ENCODE measurements around the gene SLC1A7.

Gene SLC1A7

DNA sequence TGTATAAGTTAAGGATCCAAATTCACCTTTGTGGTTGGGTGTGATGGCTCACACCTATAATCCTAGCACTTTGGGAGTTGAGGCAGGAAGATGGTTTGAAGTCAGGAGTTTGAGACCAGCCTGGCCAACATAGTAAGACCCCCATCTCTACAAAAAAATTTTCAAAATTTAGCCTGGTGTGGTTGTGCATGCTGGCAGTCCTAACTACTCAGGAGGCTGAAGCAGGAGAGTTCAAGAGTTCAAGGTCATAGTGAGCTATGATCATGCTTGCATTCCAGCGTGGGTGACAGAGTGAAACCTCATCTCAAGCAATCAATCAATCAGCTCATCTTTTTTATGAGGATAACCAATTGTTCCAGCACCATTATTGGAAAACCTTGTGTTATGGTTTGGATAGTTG, 16.5 kb upstream of the SLC1A7 start:
- DNase-seq, result no peak

GRCh38 chr1:53156783-53157182, 14.3 kb upstream of the SLC1A7 start:
- DNase-seq, result no peak

DNA sequence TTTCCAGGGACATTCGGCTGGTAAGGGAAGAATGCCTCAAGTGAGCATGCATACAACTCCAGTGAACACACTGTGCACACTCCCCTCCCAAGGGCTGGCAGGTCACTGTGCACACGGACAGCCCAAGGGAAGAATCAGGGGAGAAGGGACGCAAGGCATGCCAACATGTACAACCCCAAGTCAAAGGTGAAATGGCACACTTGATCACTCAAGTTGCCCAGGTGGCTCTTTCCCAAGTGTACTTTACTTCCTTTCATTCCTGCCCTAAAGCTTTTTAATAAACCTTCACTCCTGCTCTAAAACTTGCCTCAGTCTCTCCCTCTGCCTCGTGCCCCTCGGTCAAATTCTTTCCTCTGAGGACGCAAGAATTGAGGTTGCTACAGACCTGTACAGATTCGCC, 13.5 kb upstream of the SLC1A7 start:
- no peak for DNase-seq

DNA sequence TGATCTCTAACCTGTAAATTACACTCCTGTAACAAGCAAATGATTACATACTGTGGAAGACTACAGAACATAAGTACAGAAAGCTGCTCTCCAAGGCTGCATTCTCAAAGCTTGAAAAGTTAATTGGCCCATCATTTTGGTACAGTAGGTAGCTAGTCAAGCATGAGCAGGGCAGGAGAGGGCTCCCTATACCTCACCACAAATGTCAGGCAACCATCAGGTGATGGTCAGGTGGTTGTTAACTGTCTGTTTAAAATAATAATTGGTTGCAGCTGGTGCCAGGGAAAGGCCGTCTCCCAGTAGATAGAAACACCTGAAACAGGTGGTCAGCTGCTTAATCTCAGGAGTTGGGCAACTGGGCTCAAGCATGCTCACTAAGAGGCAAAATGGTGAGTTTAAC, 13.1 kb upstream of the SLC1A7 start:
- peak; percentile 77 for DNase-seq

DNA sequence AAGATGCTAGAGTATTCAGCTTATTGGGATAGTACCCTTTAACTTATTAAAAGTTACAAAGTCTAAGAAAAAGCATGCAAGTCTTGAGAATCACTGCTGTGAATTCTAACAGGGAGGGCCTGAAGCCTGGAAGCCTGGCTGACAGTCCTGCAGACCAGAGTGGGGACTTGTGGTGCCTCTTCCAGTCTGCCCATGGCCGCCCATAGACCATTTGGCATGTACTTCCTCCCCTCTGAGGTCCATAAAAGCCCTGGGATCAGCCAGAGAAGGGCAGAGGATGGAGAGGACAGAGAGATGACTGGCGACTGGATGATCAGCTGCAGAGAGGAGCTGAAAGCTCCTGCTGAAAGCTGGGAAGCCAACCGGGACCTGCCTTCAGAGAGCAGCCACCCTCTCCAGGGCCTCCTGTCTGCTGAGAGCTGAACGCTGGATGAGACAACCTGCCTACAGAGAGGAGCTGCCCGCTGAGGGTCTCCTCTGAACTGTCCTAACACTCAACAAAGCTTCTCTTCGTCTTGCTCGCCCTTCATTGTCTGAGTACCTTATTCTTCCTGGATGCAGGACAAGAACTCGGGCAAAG, 12.5 kb upstream of the SLC1A7 start:
- no peak for DNase-seq

- no peak for DNase-seq
These were observed 11.3 kb upstream of the SLC1A7 start for GRCh38 chr1:53153752-53154151.

- no peak for DNase-seq
These were observed 5.7 kb upstream of the SLC1A7 start for GRCh38 chr1:53148123-53148522.

GRCh38 chr1:53147174-53147573, 4.7 kb upstream of the SLC1A7 start:
- DNase-seq, result no peak

- peak; percentile 5 for DNase-seq
These were observed 3.7 kb upstream of the SLC1A7 start for GRCh38 chr1:53145942-53146708.

DNA sequence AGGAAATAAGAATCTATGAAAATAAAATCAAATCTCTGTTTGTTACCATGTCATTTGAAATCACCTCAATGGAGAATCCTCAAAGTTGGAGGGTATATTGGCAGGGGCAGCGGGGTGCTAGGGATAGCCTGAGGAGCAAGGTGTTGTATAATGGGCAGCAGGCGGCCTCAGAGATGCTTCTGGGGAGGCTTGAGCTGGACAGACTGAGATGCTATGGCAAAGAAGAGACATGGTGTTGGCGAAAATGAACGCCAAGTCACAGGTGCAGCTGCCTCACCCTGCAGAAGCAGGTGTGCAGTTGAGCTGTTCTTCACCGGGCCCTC, 3.1 kb upstream of the SLC1A7 start:
- DNase-seq, result no peak

- no peak for DNase-seq
These were observed 2.7 kb upstream of the SLC1A7 start for GRCh38 chr1:53145051-53145600.

DNA sequence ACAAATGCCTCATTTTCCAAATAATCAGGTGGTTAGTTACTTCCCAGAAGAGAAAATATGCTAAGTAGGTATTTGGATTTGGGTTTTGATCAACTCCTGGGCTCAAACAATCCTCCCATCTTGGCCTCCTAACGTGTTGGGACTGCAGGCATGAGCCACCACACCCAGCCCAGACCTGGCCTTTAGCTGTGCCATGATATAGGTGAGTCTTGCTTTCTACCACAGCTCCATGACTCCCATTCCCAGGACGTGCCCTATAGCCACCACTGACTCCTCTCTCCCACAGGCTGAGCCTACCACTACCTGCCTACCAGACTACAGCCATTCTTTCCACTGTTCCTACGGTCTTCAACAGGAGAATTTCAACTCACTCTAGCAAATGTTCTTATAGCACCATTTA, 1.8 kb upstream of the SLC1A7 start:
- DNase-seq, result no peak

- DNase-seq, result no peak
These were observed 1.1 kb upstream of the SLC1A7 start for GRCh38 chr1:53143527-53143926.

- no peak for DNase-seq
These were observed 867 bp downstream of the SLC1A7 start for GRCh38 chr1:53141487-53142055.

- DNase-seq, result no peak
These were observed 2.0 kb downstream of the SLC1A7 start for GRCh38 chr1:53140451-53140850.

GRCh38 chr1:53139951-53140361, 2.5 kb downstream of the SLC1A7 start:
- no peak for DNase-seq

GRCh38 chr1:53138991-53139884, 3.2 kb downstream of the SLC1A7 start:
- no peak for DNase-seq

- DNase-seq, result no peak
These were observed 4.7 kb downstream of the SLC1A7 start for GRCh38 chr1:53137729-53138128.

DNA sequence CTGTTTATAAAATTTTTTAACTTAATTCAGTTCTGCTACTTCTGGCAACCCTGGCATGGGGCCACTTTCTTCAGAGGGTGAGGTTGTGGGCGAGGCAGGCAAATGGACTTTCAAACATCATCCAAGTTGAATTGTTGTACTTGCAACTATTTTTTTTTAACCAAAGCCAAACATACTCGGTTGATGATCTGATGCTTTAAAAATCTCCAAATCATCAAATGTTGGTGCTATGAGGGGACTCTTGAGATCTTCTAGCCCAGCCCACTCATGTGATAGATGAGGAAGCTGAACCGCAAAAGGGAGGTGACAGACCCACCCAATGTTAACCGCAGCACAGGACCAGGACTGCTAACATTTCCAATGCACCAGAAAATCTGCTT, 6.7 kb downstream of the SLC1A7 start:
- DNase-seq, result no peak

DNA sequence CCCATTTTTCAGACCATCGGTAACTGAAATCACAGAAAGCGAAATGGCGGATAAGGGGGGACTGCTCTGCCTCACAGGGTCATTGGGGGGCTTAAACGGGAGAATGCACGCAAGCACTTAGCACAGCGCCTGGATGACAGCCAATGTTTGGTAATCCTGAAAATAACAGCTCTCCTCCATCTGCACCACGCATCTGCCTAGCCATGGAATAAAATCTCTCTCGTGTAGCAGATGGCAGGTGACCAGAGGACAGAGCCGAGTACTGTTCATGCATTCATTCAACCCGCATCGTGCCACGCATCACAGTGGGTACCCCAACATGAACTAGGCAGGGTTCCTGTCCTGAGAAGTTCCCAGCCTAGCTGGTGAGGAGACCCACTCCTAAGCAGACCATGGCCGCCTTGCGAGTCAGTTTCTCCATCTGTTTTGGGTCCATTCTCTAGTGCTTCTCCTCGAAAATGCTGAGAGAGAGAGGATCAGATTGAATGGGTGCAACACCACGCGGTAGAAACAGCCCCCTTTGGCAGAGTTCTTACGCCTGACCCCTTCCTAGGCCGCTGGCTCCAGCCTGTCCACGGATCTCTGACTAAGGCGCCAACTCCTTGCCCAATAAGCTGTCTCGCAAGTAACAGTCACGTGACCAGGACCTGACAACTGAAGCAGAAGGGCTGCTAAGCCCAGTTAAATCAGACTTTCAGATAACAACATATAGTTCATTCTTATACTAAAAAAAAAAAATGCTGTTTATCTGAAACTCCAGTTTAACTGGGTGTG, 7.3 kb downstream of the SLC1A7 start:
- DNase-seq, result no peak

DNA sequence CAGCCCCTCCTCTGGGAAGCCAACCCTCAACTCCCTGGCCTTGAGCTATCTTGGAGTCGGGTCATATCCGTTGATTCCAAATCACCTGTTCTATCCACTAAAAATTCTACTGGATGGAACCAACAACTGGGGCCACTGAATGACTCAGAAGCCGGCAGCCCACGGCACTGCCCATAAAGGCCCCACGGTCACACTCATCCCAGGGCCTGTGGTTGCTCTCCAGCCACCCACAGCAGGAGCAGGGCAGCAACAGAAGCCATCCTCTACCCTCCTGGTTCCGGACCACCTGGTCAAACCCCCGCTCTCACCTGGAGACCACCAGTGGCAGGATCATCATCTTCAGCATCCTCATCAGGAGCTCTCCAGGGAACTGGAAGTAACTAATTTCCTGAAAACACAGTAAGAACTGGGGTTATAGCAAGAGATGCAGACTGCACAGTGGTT, 8.4 kb downstream of the SLC1A7 start:
- DNase-seq, result no peak

- no peak for DNase-seq
These were observed 9.0 kb downstream of the SLC1A7 start for GRCh38 chr1:53133261-53134041.
